Right lobe of liver (tissue), 6 donors: ENCODE results near the gene ALG1L2. TPM values are rescaled to one million over a fixed set of nuclear protein-coding genes. Genes with fewer than 3 reads are reported as not detected.
"Not testable (repeated sequence)": the region's sequence is repeated elsewhere in the genome, so short reads cannot be mapped to it uniquely, and the experiment has no call there.

Experiments
- ATAC-seq, 4 donors: fragments of 200-7000 bp; cut with Tn5 transposase; one replicate each; pipeline ENCODE4 v1.9.1; 2020; ENCODE audit warnings: mild to moderate bottlenecking in 4 of 4, moderate library complexity in 4 of 4
- DNase-seq, 3 donors: peaks; one replicate each; pipeline ENCODE4 v3.0.0-alpha.2; 2020
- H3K27ac ChIP-seq, 3 donors: fragments of 200-600 bp; one replicate each; pipeline ENCODE4 v1.8.0; 2022
- H3K27me3 ChIP-seq, 2 donors: fragments of 200-600 bp; one replicate each; pipeline ENCODE4 v1.8.0; 2022
- H3K36me3 ChIP-seq, 4 donors: fragments of 200-600 bp; sonication (generic) in 1 of 4; one replicate each; pipeline versions ENCODE4 v1.5.1 to v1.8.0; 2017 to 2022; ENCODE audit warnings: control low read depth in 1 of 4
- H3K4me1 ChIP-seq, 4 donors: fragments of 200-600 bp; sonication (generic) in 1 of 4; one replicate each; pipeline versions ENCODE4 v1.5.1 to v1.8.0; 2017 to 2022; ENCODE audit warnings: control low read depth in 1 of 4
- H3K4me3 ChIP-seq, 3 donors: fragments of 200-600 bp; one replicate each; pipeline ENCODE4 v1.8.0; 2022
- H3K9me3 ChIP-seq, 4 donors: fragments of 200-600 bp; sonication (generic) in 1 of 4; one replicate each; pipeline versions ENCODE4 v1.5.1 to v1.8.0; 2017 to 2022; ENCODE audit warnings: control low read depth in 1 of 4
- CTCF ChIP-seq, 4 donors: fragments of 200-600 bp in 3 of 4; fragments of 450-650 bp in 1 of 4; IDR thresholded peaks; one replicate each; pipeline versions ENCODE4 v1.5.1 to v1.8.0; 2016 to 2022; ENCODE audit warnings: antibody characterized with exemption in 4 of 4, mild to moderate bottlenecking in 2 of 4
- POLR2A ChIP-seq: fragments of 450-650 bp; IDR thresholded peaks from one replicate; pipeline ENCODE4 v1.6.1; 2017; ENCODE audit warnings: antibody characterized with exemption, mild to moderate bottlenecking
- WGBS: methylation state at CpG from one replicate; pipeline ENCODE4 v1.1.6; 2018; ENCODE audit warnings: low coverage, low lambda C conversion rate; ENCODE audit not compliant: insufficient coverage; ENCODE audit errors: missing lambda C conversion rate; 5-methylcytosine and 5-hydroxymethylcytosine counted together
- intact Hi-C, 2 donors: fragments of 100-400 bp; cut with DNase I; formaldehyde crosslinking; loops; one replicate each; pipeline versions ENCODE4 v1.11.2 to v1.14.1; 2022
- total RNA-seq, 6 experiments: library from RNA; depleted of rRNA in 2 of 6; stranded (reverse); fragments of >200 nt in 2 of 6; fragmentation: NEBNext Ultra II Directional in 3 of 6; extraction: Animal tissue kit (Norgen Biotek cat#: 25700) in 3 of 6; gene quantifications; one replicate each; pipeline versions ENCODE4 v1.1.0 to v1.2.4, GENCODE V29; 2016 to 2023
- donor health status: DM: no; HTN: yes; CAD: no.
- donor health status: DM: no; HTN: no; CAD: no.
- donor health status: DM: no; HTN: no; CAD: no.
- donor health status: DM: no; HTN: yes; CAD: no.
- donor health status: DM: no; HTN: yes; CAD: no.

Gene ALG1L2
- total RNA-seq, 6 experiments from 2014 or later, result 0.61 to 1.3 TPM; not detected in 4

- WGBS, result 73% methylated on average over 5 of the region's 5 CpGs
- no peak for ATAC-seq
- Histone ChIP-seq H3K36me3 (no peaks in the 10 kb centered on the region), H3K27me3 (no peaks in the 10 kb centered on the region), H3K4me3 (no peak overlapping the region), H3K4me1 (no peaks in the 10 kb centered on the region), H3K9me3 (no peaks in the 10 kb centered on the region), H3K27ac (no peak overlapping the region)
- intact Hi-C loops, result no loop called here
- no peak for DNase-seq
- TF ChIP-seq POLR2A (no peak), CTCF (IDR thresholded peaks at IDR 0.05) (no peak)
Observed at GRCh38 chr3:130084436-130084980, 2.9 kb downstream of the ALG1L2 start.

- 51% methylated on average over 6 of the region's 6 CpGs for WGBS
- no peaks in the 10 kb centered on the region for H3K4me1 ChIP-seq
- no peak overlapping the region for H3K4me3 ChIP-seq
- intact Hi-C loops, result no loop called here
- no peaks in the 10 kb centered on the region for H3K36me3 ChIP-seq
- no peaks in the 10 kb centered on the region for H3K27me3 ChIP-seq
- no peaks in the 10 kb centered on the region for H3K9me3 ChIP-seq
- no peak for TF ChIP-seq POLR2A
- TF ChIP-seq CTCF (IDR thresholded peaks at IDR 0.05), result no peak
- ATAC-seq (no peak), DNase-seq (no peak)
- H3K27ac ChIP-seq, result no peak overlapping the region
Observed at GRCh38 chr3:130085881-130086280, 4.2 kb downstream of the ALG1L2 start.

- H3K9me3 ChIP-seq, intact Hi-C loops, H3K4me1 ChIP-seq, H3K4me3 ChIP-seq, H3K27me3 ChIP-seq, H3K36me3 ChIP-seq, DNase-seq, H3K27ac ChIP-seq: not testable (repeated sequence)
- WGBS, result 50% methylated on average over 2 of the region's 2 CpGs
- ATAC-seq, result peak in 1 of 4 donors; percentile 26
Observed at GRCh38 chr3:130086628-130087027, 5.0 kb downstream of the ALG1L2 start.

- H3K9me3 ChIP-seq, result no peaks in the 10 kb centered on the region
- intact Hi-C loops, result no loop called here
- 65% methylated on average over 4 of the region's 4 CpGs for WGBS
- no peak overlapping the region for H3K4me3 ChIP-seq
- ATAC-seq (no peak), DNase-seq (no peak)
- no peaks in the 10 kb centered on the region for H3K36me3 ChIP-seq
- no peak overlapping the region for H3K27ac ChIP-seq
- TF ChIP-seq CTCF (IDR thresholded peaks at IDR 0.05), result no peak
- no peak for TF ChIP-seq POLR2A
- H3K27me3 ChIP-seq, result no peaks in the 10 kb centered on the region
- no peaks in the 10 kb centered on the region for H3K4me1 ChIP-seq
Observed at GRCh38 chr3:130088061-130088460, 6.4 kb downstream of the ALG1L2 start.

- H3K4me3 ChIP-seq, H3K9me3 ChIP-seq, ATAC-seq, H3K27ac ChIP-seq, DNase-seq, H3K36me3 ChIP-seq, H3K27me3 ChIP-seq, intact Hi-C loops, H3K4me1 ChIP-seq: not testable (repeated sequence)
- 48% methylated on average over 3 of the region's 3 CpGs for WGBS
Observed at GRCh38 chr3:130090681-130091080, 9.1 kb downstream of the ALG1L2 start.

GRCh38 chr3:130091958-130092357 is 10.3 kb downstream of the ALG1L2 start:
- Histone ChIP-seq H3K27me3 (no peaks in the 10 kb centered on the region), H3K4me1 (no peaks in the 10 kb centered on the region), H3K4me3 (no peak overlapping the region), H3K27ac (no peak overlapping the region), H3K36me3 (no peaks in the 10 kb centered on the region), H3K9me3 (no peaks in the 10 kb centered on the region)
- no CpG with 5 or more reads among the region's 14 CpGs for WGBS
- intact Hi-C loops, result no loop called here
- ATAC-seq (no peak), DNase-seq (no peak)
- TF ChIP-seq POLR2A (no peak), CTCF (IDR thresholded peaks at IDR 0.05) (no peak)
